ENCODE results near the gene TMEM205.

The TMEM205 gene

GRCh38 chr19:11299946-11300810 lies 45.9 kb downstream of the TMEM205 start:
- DNase-seq (ENCODE audit: low read depth): no peak

- no peak for DNase-seq (ENCODE audit: low read depth)
Measured at GRCh38 chr19:11296264-11296663, 49.8 kb downstream of the TMEM205 start.

- no peak for DNase-seq (ENCODE audit: low read depth)
Measured at GRCh38 chr19:11295665-11296245, 50.3 kb downstream of the TMEM205 start, which contains the start of gene TSPAN16. Gene TSPAN16 (plus strand): TSS chr19:11296160. CDS start chr19:11296298, 138 bp downstream.

GRCh38 chr19:11295180-11295579 lies 50.9 kb downstream of the TMEM205 start:
- no peak for DNase-seq (ENCODE audit: low read depth)

- peak; percentile 80 for DNase-seq (ENCODE audit: low read depth)
Measured at GRCh38 chr19:11293433-11294389, 52.4 kb downstream of the TMEM205 start.
